ENCODE data around the gene WDFY4. TPM values are rescaled to one million over a fixed set of nuclear protein-coding genes. Genes with fewer than 3 reads are reported as not detected.

WDFY4 gene
- total and polyA plus RNA-seq, 9 of the 15 experiments (the other 6 are each of a cell fraction or from before 2014, with no cell fraction given), result 0.01 to 0.02 (median 0.01) TPM; not detected in 6

DNA sequence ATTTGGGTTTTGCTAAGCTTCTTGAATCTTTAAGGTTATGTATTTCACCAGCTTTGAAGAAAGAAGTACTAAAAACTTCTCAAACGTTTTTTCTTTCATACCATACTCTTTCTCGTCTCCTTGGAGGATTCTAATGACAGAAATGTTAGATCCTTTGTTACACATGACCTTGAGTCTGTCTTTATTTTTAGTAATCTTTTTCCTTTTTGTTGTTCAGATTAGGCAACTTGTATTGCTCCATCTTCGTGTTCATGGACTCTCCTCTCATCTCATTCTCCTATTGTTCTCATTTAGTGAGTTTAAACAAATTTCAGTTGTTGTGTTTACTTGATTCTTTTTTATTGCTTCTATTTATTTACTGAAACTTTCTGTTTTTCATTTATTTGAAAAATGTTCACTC, 73.7 kb downstream of the WDFY4 start (continued):
- TF ChIP-seq RREB1 (CRISPR knock-in tag; IDR thresholded peaks at IDR 0.05) (no peak), RBBP5 (IDR thresholded peaks at IDR 0.05; ENCODE audit: borderline replicate concordance, insufficient read depth, low read length, poor library complexity, severe bottlenecking) (no peak), ZBTB26 (CRISPR knock-in tag; IDR thresholded peaks at IDR 0.05) (no peak), CUX1 (CRISPR knock-in tag; IDR thresholded peaks at IDR 0.05) (no peak), TGIF2 (CRISPR knock-in tag; IDR thresholded peaks at IDR 0.05) (no peak), HDAC6 (IDR thresholded peaks at IDR 0.05; ENCODE audit: low read depth, low read length) (no peak), WHSC1 (IDR thresholded peaks at IDR 0.05; ENCODE audit: low read length) (no peak), PCBP1 (IDR thresholded peaks at IDR 0.05; ENCODE audit: low read depth, low read length, poor library complexity, severe bottlenecking) (no peak), RBM25 (IDR thresholded peaks at IDR 0.05; ENCODE audit: low read depth, low read length, severe bottlenecking) (no peak), RBM39 (optimal IDR thresholded peaks at IDR 0.05; ENCODE audit: low read depth, low read length) (no peak), THRAP3 (IDR thresholded peaks at IDR 0.05; ENCODE audit: borderline replicate concordance) (no peak), ZNF586 (CRISPR knock-in tag; conservative IDR thresholded peaks at IDR 0.05) (no peak), MXI1 (IDR thresholded peaks at IDR 0.05; ENCODE audit: low read depth, low read length) (no peak)
- TF ChIP-seq, protein P1, sequence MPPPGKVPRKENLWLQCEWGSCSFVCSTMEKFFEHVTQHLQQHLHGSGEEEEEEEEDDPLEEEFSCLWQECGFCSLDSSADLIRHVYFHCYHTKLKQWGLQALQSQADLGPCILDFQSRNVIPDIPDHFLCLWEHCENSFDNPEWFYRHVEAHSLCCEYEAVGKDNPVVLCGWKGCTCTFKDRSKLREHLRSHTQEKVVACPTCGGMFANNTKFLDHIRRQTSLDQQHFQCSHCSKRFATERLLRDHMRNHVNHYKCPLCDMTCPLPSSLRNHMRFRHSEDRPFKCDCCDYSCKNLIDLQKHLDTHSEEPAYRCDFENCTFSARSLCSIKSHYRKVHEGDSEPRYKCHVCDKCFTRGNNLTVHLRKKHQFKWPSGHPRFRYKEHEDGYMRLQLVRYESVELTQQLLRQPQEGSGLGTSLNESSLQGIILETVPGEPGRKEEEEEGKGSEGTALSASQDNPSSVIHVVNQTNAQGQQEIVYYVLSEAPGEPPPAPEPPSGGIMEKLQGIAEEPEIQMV (tag; conservative IDR thresholded peaks at IDR 0.05; ENCODE audit: low read depth), result no peak
